Ishikawa (cell line): ENCODE measurements around the gene ZNF862.

Source experiments
- EP300 ChIP-seq: IDR thresholded peaks from 2 replicates; pipeline ENCODE4 v1.6.1; 2012; ENCODE audit warnings: borderline replicate concordance
- NFIC ChIP-seq: IDR thresholded peaks from 2 replicates; pipeline ENCODE4 v1.6.1; 2012
- TF ChIP-seq, protein P1 (sequence below): IDR thresholded peaks from 2 replicates; pipeline ENCODE4 v1.6.1; 2012

DNA sequence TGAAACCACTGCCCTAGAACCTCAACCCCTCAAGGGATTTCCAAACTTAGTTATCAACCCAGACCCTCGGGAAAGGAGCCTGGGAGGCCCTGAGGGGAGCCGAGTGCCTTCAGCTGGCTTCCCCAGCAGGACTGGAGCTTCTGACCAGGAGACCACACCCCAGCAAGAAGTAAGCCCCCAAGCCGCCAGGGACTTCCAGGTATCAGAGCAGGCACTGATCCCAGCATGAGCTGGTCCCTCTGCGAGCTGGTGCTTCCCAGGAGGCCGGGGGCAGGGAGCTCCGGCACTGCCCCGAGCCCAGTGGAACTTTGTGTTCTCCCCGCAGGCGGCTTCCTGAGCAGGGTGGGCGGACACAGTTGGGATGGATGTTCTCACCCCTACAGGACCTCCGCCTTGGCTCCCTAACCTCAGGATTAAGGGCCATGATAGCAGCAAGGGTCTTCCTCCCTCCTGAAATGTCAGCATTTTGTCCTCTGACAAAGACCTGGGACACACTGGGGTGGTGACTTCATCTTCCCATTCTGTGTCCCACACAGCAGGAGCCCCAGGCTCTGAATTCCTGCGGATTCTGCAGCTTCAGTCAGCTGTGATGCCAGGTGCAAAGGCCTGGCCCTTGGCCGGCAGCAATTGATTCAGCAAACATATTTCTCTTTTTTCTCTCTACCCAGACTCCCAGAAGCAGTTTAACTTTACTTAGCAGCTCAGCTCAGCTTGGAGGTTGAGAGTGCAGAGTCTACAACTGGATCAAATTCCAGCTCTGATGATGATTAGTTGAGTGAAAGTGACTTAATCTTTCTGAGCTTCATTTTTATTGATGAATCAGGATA is 47.2 kb downstream of the ZNF862 start:
- no peak for TF ChIP-seq NFIC
- TF ChIP-seq, protein P1, sequence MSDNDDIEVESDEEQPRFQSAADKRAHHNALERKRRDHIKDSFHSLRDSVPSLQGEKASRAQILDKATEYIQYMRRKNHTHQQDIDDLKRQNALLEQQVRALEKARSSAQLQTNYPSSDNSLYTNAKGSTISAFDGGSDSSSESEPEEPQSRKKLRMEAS: no peak
- no peak for TF ChIP-seq EP300
